Fibroblast of the conjunctiva (primary cell): ENCODE results near the gene SLC2A10.

Experiments used
- DNase-seq: peaks from one replicate; pipeline ENCODE4 v3.0.0-alpha.2; 2010; ENCODE audit warnings: low read depth

The SLC2A10 gene

DNA sequence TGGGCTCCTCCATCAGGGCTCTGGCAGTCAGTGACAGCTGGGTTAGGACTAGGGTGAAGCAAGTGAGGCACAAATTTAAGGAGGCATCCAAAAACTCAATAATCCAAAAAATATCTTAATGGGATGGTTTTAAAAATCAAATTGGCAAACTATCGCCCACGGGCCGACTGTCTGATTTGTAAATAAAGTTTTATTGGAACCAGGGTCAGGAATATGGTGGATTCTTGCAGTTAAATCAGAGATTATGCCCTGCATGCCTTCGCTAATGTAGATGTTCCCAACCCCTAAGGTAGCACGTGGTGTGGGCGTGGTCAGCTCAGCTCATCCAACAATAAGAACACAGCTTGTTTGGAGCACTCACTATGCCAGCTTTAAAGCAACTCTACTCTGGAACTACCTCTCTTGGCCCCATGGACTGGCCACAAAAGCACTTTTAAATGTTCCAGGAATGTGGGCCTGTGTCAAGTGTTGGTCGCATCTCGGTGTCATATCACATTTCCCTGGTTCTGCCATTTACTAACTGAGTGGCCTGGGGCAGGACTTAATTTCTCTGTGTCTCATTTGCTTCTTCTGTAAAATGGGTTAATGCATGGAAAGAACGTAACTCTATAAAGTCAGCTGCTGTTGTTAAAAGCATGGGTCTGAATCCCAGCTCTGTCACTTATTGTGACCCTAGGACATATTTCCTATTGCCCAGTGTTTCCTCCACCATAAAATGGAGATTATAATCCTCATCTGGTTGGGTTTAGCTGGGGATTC is 27.2 kb upstream of the SLC2A10 start:
- DNase-seq = no peak

DNA sequence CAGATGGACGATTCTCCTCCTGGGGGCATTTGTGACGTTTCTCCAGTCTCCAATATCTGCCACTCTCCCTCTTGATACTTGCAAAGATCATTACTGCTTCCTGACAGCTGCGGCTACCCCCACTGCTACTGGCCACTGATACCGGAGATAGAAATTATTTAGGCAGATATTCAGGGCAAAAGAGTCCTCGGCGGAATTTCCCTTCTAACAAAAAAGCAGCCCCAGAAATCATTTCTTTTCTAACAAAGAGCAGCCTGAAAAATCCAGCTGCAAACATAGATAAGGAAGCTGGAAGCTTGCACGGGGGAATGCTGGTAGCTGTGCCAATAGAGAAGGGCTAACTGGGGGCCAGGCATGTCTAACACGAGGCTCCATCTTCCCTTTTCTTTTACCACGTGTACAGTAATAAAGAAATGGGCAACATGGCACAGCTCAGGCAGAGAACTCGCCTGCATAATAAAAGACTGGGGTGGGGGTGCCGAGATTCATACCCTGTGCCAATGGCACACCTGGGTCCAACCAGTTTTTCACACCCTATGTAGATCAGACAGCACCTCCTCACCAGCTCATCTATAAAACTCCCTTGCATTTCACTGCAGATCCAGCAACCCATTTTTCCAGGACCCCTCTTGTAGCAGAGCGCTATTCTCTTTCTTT is 26.3 kb upstream of the SLC2A10 start:
- DNase-seq = no peak

DNA sequence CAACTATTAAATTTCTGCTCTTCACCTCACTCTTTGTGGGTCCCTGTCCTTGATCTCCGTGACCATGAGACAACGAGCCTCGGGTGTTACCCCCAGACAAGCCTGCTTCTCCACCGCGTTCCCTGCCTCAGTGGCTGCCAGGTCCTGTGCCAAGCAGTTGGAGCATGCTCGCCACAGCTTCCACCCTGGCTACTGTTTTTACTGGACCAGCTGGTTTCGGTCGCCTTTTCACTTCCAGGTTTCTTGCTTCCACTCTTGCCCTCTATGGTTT is 25.8 kb upstream of the SLC2A10 start:
- no peak for DNase-seq

DNA sequence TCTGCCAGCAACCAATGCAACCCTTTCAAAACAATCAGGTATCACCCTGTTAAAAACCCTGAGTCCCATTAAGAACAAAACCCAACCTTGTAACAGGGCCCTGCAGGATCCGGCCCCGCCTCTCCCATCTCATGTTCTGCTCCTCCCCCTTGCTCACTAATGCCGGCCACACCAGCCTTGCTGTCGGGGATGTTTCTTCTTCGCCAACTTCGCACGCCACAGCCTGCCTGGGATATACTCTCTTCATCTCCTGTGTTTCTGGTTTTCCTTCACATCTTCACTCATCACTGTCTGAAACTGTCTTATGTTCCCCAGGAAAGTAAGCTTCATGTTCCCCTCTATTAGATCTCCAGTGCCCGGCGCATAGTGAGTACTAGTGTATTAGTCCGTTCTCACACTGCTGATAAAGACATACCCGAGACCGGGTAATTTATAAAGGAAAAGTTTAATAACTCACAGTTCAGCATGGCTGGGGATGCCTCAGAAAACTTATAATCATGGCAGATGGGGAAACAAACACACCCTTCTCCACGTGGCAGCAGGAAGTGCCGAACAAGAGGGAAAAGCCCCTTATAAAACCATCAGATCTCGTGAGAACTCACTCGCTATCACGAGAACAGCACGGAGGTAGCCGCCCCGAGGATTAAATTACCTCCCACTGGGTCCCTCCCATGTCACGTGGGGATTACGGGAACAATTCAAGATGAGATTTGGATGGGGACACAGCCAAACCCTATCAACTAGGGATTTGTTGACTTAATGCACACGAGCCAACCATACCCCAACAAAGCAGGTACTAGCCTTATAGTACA is 25.3 kb upstream of the SLC2A10 start:
- DNase-seq = peak; percentile 65

DNA sequence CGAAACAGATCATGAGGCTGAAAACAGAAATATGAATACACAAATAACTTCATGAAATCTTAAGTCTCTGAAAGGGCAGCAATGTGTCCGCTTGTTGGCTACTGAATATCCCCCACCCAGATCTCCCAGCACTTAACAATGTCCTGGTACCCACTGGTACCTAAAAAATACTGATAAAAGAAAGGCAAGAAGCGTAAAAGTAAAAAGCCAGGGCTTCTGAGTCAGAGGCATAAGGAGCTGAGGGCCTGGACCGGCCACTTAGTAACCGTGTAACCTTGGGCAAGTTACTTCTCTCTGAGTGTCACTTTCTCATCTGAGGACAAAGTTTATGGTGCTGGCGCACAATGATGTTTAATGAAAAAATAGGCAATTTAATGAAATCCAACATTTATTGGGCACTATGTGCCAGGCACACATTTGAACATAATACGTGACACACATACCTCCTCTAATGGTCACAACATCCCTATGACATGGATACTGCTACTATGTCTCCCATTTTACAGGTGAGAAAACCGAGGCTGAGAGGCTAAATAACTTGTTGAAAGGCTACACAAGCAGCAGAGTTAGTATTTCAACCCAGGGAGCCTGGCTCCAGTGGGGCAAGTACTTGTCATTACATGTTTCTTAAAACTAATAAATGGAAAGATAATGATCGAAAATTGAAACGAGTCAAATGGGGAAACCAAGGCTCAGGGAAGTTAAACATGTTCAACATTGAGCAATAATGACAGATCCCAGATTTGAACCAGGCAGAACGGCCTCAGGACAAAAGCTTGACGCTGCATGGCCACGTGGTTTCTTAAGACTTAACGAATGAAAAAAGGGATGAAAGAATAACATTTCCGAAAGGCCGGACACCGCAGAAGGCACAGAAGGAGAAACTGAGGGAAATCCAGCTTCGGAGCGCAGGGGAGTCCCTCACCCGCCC is 21.0 kb upstream of the SLC2A10 start:
- DNase-seq = no peak

DNA sequence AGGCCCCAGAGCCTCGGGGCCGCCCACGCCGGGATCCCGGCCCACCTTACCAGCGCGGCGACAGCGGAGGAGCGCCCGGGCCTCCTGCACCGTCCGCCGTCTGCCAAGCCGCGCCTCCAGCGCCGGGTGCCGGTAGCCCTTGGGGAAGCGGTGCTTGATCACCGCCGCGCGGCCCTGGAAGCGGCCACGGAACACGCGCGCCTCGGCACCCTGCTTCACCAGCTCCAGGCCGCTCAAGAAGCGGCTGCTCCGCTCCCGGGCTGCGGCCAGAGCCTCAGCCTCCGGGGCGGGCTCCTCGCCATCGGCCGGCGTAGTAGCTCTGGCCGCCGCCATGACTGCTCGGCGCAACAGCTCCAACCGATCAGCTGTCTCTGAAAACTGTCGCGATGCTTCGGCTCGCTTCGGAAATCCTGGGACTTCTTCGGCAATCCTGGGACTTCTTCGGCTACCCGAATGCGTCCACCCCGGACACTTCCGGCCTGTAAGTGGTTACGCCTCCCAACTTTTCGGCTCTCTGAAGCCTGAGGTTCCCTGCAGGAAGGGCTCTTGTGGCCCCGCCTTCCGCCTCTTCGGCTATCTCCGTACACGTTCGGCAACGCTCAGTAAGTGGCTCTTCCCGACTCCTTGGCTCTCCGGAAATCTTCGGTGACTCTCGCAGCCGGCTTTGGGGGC is 20.2 kb upstream of the SLC2A10 start, which contains the start of gene TP53RK:
TP53RK (minus strand) TSS at position 363 of the 672 bp plus-strand sequence; CDS start at position 333, 30 bp downstream.
- peak; percentile 100 for DNase-seq

DNA sequence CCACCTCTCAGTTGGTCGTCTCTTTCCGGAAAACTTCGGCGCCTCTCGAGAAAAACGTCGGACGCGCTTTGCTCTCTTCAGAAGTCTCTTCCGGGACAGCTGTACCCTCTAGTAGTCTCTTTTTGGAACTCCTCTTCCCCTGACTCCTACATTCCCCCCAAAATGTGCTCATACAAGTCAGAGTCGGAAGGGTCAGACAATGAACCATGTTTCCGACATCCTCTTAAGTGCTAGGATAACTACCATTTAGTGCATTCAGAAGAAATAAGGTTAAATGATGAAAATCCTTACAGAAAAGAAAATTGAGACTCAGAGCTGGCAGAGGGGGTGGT is 19.7 kb upstream of the SLC2A10 start:
- no peak for DNase-seq

DNA sequence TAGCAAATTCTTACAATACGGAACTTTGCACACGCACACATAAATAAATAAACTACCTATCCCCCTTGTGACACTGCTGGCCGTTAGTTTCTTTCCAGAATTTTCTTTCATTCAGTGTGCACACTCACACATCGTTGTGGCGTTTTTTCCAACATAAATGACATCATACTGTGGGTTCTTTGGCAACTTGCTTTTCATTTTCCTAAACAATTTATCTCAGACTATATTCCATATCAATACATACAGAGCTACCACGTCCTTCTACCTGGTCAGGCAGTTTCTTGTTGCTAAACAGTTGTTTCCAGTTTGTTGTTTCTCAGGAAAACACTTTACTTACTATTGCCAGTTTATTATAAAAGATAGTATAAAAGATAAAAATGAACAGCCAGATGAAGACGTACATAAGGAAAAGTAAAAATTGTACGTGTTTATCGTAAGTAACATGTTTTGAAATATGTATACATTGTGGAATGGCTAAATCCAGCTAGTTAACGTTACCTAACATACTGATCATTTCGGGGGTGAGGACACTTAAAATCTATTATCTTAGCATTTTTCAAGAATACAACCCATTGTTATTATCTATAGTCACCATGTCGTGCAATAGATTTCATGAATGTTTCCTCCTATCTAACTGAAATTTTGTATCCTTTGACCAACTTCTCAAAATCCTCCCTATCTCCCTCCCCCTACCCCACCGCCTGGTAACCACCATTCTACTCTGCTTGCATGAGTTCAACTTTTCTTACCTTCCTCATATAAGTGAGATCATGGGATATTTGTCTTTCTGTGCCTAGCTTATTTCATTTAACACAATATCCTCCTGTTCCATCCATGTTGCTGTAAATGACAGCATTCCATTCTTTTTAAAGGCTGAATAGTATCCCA is 19.0 kb upstream of the SLC2A10 start:
- no peak for DNase-seq

DNA sequence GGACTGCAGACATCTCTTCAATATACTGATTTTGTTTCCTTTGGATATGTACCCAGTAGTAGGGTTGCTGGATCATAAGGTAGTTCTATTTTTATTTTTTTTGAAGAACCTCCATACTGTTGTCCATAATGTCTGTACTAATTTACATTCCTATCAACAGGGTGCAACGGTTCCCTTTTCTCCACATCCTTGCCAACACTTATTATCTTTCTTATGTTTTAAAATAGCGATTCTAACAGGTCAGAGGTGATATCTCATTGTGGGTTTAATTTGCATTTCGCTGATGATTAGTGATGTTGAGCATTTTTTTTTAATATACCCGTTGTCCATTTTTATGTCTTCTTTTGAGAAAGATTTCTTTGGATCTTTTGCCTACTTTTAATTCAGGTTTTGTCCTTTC is 18.3 kb upstream of the SLC2A10 start:
- DNase-seq = no peak

DNA sequence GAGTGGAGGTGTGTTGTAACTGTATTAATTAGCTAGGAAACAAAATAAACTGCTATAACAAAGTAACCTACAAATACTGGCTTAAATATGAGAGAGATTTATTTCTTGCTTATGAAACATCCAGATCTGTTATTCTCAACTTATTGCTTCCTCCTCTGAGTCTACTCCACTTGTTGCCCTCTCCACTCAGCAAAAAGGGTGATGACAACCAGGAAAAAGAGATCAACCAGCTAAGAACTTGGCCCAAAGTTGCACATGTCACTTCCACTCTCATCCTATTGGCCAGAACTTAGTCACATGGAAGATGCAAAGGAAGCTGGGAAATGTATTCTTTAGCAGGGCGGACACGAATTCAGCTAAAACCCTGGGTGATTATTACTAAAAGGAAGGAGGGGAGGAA is 15.0 kb upstream of the SLC2A10 start:
- DNase-seq = peak; percentile 26

DNA sequence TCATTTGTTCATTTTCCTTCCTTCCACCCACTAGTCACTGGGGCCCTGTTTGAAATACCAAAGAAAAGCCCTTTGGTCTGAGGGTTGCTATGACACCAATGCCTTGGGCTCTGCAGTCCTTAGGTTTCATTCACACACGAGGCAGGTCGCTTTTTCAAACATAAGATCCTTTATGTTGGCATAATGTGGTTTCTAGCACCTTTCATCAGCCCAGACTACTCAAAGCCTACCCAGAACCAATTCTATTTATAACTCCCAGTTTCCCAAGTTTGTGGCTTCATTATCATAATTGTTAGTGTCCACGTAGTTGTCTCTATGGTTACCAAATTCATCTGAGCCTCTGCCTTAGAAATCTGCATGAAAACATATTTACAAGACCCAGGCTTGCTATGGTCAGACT is 13.6 kb upstream of the SLC2A10 start:
- peak; percentile 20 for DNase-seq

DNA sequence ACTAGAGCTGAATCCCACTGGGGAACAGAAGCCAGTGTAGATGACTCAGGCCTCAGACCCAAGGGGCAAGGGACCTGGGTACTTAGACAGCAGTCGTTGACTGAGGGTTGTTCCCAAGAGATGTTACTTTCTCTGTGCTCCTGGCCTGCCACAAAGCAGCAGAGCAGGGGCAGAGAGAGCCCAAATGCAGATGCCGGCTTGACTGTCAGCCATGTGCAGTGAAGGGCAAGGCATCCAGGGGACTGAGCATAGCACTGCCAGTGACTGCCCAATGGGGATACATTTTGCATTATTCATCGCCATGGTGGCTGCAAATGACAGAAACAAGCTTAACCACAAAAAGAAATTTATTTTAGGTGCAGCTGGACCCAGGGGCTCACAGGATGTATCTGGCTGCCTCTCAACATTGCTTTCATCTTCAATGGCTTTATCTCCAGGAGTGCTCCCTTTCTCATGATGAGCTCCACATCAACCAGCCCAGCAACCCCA is 12.6 kb upstream of the SLC2A10 start:
- no peak for DNase-seq

DNA sequence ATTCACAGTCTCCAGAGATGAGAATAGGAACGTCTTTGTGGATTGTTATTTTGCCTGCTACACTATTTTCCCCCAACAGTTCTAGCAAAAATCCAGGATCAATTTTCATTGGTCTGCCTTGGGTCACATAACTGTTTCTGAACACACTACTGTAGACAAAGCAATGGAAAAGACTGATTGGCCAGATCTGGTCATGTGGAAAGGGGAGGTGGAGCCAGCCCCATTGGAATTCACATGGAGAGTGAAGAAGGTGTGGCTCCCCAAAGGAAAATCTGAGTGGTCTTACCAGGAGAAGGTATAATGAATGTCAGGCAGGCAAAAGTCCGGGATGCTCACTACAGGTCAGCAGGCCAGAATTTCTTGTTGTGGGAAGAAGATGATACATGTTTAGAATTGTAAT is 10.7 kb upstream of the SLC2A10 start:
- DNase-seq = no peak

DNA sequence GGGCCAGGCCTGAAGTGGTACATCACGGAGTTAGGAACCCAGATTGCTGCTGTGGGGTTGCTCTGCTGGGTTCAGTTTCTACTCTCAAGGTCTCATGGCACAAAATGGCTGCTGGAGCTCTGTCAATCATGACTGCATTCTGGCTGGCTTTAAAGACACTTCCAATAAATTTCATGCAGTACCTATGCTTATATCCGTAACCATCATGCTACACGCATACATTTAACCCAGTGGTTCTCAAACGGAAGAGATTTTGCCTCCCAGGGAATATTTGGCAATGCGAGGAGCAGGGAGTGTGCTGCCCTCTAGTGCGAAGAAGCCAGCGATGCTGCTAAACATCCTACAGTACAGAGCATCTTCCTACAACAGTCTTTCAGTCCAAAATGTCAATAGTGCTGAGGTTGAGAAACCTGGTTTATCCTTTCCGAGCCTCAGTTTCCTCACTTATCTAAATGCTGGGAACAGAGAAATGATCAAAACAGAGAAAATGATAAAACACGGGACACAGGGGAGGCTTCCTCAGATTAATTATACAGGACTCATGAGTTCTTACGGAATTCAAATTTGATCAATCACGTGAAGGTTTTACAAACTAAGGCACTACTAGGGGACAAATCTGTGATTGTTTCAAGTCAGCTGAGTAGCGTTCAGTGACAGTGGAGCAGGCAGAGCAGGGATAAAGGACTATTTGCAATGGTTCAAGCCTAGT is 9.6 kb upstream of the SLC2A10 start:
- DNase-seq = peak; percentile 22

DNA sequence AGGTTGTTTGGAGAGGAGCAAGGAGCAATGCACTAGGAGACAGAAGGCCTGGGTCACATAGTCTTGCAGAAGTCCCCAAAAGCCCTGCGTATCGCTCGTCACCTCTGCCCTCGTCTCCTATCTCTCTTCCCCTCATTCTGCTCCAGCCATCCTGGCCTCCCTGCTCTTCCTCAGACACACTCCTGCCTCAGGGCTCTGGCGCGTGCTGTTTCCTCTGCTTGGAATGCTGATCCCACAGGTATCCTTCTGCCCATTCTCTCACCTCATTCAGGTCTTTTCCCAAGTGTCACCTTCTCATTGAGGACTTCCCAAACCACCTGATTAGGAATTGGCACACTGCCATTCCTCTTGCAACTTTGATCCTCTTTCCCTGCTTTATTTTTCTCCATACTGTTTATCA is 9.0 kb upstream of the SLC2A10 start:
- DNase-seq = no peak

DNA sequence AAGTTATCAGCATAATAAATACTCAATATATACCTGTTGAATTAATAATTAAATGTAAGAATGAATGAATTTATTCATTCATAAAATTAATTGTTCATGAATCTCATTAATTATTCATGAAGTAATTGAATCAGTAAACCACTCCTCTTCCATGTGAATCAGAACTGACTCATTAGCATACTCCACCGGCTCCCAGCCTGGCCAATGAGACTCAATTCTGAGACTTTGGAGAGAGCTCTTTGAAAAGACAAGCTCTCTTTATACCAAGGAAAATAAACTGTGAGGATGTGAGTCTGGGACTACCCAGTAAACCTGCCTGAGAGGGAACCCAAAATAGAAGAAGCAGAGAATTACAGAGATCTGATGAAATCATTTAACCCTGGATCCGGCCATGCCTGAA is 8.4 kb upstream of the SLC2A10 start:
- DNase-seq = no peak

DNA sequence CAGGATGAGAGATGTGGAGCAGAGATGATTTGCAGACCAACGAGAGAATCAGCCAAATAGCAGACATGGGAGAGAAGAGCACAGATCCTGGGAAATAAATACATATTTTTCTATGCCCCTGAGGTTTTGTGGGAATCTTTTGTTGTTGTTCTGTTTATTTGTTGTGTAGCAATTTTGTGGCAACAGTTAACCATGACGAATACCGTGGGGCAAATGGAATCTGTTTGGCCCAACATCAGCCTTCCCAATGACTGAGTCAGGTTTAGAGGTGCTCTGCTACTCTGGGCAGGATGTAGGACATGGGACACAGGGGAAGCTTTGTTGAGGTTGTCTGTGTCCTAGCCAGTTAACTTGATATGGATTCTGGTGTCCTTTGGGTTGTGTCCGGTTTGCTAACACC is 7.9 kb upstream of the SLC2A10 start:
- no peak for DNase-seq

DNA sequence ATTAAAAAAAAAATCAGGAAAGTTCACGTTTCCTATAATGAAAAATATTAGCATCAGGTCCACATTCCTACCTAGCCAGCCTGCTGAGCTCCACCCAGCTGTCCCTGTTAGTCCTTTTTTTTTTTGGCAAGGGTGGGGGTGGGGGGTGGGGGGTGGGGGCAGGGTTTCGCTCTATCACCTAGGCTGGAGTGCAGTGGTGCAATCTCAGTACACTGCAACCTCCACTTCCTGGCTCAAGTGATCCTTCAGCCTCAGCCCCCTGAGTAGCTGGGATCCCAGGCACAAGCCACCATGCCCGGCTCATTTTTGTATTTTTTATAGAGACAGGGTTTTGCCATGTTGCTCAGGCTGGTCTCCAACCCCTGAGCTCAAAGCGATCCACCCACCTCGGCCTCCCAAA is 7.5 kb upstream of the SLC2A10 start:
- no peak for DNase-seq

DNA sequence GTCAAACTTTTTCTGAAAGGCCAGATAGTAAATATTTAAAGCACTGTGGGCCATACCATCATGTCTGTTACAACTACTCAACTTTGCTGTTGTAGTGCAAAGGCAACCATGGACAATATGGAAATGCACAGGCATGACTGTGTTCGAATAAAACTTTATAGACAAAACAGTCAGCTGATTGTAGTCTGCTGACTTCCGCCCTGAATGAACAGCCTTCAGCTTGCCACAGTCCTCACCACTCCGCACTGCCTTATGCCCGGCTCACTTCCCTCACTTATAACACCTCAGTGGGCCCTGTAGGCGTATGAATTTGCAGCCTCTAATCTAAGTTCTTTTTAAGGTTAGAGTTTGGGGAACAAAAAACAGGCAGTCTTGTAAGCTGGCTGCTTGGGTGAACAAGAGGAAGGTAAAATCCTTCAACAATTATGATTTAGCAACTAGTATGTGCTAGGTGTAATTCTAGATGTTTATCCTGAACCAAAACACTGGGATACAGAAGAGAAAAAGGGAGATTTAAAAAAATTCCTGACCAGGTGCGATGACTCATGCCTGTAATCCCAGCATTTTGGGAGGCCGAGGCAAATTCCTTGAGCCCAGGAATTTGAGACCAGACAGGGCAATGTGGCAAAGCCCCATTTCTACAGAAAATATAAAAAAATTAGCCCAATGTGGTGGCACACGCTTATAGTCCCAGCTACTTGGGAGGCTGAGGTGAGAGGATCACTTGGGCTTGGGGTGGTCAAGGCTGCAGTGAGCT is 6.8 kb upstream of the SLC2A10 start:
- no peak for DNase-seq
